Tibial nerve (tissue), 4 donors: ENCODE measurements around the gene STK17A. TPM values are rescaled to one million over a fixed set of nuclear protein-coding genes. Genes with fewer than 3 reads are reported as not detected.

ENCODE experiments used
- total RNA-seq, 4 donors: library from RNA; depleted of rRNA; stranded (reverse); fragments of >200 nt; gene quantifications; one replicate each; pipeline ENCODE4 v1.1.0, GENCODE V29; 2016

The STK17A gene
- total RNA-seq, 4 donors from 2014 or later: 9.0 to 23.6 (median 13.5) TPM

Other genes with a start within 250 kb of the STK17A start
- 10 to 100 TPM; 58.5 to 74.1 (median 64.7) TPM for gene COA1, start 146.4 kb downstream of the STK17A start, total RNA-seq
- 10 to 100 TPM; 32.2 to 70.5 (median 48.5) TPM for gene BLVRA, start 175.6 kb downstream of the STK17A start, total RNA-seq